ENCODE results near the gene TPCN2. TPM values are rescaled to one million over a fixed set of nuclear protein-coding genes. Genes with fewer than 3 reads are reported as not detected.

TPCN2 gene
- total RNA-seq (2021; ENCODE audit: unreplicated experiment) (15.2 TPM), Bru-seq, nascent RNA (percentile 57 among the genes with signal in this experiment), BruChase-seq, experiment 1, labeled RNA remaining after a 6-hour chase (percentile 62 among the genes with signal in this experiment), BruChase-seq, experiment 2, labeled RNA remaining after a 2-hour chase (percentile 66 among the genes with signal in this experiment)
- polyA plus RNA-seq (2012): 7.1 and 7.8 TPM in 2 replicates
- long read RNA-seq, partial matches to known transcripts: 8 of 39 reads
- long read RNA-seq, other reads (novel, unspliced or antisense): 29 of 39 reads

DNA sequence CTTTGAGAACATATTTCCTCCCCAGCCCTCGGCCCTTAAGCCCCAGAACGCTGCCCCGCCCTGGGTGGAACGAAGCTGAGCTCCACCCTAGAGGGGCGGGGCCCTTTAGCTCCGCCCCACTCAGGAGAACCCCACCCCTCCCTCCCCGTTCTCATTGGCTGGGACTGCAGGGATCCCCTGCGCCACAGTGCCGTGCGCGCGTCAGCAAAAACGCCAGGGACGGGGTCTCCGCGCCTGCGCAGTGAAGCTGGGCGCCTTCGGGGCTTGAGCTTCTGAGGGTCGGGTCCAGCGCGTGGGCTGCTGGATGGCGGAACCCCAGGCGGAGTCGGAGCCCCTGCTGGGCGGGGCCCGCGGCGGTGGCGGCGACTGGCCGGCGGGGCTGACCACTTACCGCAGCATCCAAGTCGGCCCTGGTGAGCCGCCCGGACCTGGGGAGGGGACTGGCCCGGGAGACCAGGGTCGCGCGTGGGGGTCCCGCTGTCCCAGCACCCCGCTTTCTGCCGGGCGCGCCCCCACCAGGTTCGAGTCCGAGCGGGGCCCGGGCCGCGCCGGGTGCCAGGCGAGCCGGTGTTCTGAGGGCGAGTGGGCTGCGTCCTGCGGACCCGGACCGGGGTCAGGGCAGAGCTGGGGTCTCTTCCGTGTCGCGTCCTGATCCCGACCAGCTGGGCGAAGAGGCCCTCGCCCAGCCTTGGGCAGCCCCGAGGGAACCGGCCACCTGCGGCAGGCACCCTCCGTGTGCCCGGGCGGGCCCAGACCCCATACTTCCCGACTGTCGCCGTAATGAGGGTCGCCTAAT is at the start of gene TPCN2:
Gene TPCN2 (plus strand): TSS at position 239 of the 796 bp plus-strand sequence. CDS start 66 bp downstream, at position 305.
- no peaks in the 10 kb centered on the region for H3K9me2 ChIP-seq (ENCODE audit: insufficient read depth)
- peaks cover 40% of the 10 kb centered on the region for H3K79me2 ChIP-seq (ENCODE audit: insufficient read depth, low read length)
- H3K4me1 ChIP-seq (ENCODE audit: control insufficient read depth in 1 of 2, insufficient read depth in 2 of 2, low read length in 2 of 2): peaks cover 10 to 28% of the 10 kb centered on the region in 2 experiments; a peak in 3 of 4 replicates
- H3K27me3 ChIP-seq (ENCODE audit: insufficient read depth, low read length): no peaks in the 10 kb centered on the region
- ChIA-PET RAD21 (ENCODE audit: low non-redundant PET in 1 of 2, low total read pairs in 2 of 2, uncharacterized antibody in 2 of 2, unreplicated experiment in 2 of 2) (no interaction called here), CTCF (interaction anchor here (0.6 kb wide), 1 partner anchor 244 kb away, joined by 3 read pairs; no protein-coding TSS in a partner anchor), POLR2A (interaction anchor here (1.3 kb wide), 1 partner anchor 145 kb away, joined by 3 read pairs; the partner anchor contains the start of genes IGHMBP2 and MRPL21)
- intact Hi-C loops (cut with micrococcal nuclease): loop anchor here (10.0 kb wide), 1 partner anchor 94 kb away; no protein-coding TSS in a partner anchor
- no peaks in the 10 kb centered on the region for H4K20me1 ChIP-seq (ENCODE audit: insufficient read depth)
- H3K9ac ChIP-seq (ENCODE audit: low read length): peak within 1 kb of the TSS; percentile 98
- BruUV-seq (replicated peaks): no TSS peak
- H2AFZ ChIP-seq (ENCODE audit: low read depth, low read length, poor library complexity, severe bottlenecking): peak within 1 kb of the TSS; percentile 91
- DNase-seq (ENCODE audit: low read depth, low spot score): peak; percentile 91
- peak within 1 kb of the TSS; percentile 95 for H3K4me2 ChIP-seq (ENCODE audit: low read length)
- peak within 1 kb of the TSS; percentile 91 for H3K27ac ChIP-seq (ENCODE audit: low read depth, low read length)
- peak within 1 kb of the TSS; percentile 73 to 97 for H3K4me3 ChIP-seq (replicated peaks in 1 of 2; ENCODE audit: low read depth in 1 of 2, low read length in 2 of 2)
- peak; percentile 87 for ATAC-seq
- H3K9me3 ChIP-seq (ENCODE audit: control insufficient read depth in 1 of 2, insufficient read depth in 1 of 2, low read depth in 1 of 2, low read length in 2 of 2): no peaks in the 10 kb centered on the region
- no peaks in the 10 kb centered on the region for H3K36me3 ChIP-seq (ENCODE audit: control insufficient read depth in 1 of 2, insufficient read depth in 2 of 2, low read length in 2 of 2)
- TF ChIP-seq YY1 (IDR thresholded peaks at IDR 0.05; ENCODE audit: extremely low read depth, insufficient replicate concordance, low read depth, low read length) (no peak), RAD21 (IDR thresholded peaks at IDR 0.05; ENCODE audit: low read depth) (no peak), POLR2A (IDR thresholded peaks at IDR 0.05; ENCODE audit: borderline replicate concordance, extremely low read depth, insufficient read depth, insufficient read length) (peak; percentile 80), SP1 (IDR thresholded peaks at IDR 0.05; ENCODE audit: low read depth) (peak; percentile 49; the same call in 1 of the 2 replicates), EZH2 (IDR thresholded peaks at IDR 0.05) (no peak), EZH2phosphoT487 (IDR thresholded peaks at IDR 0.05; ENCODE audit: borderline replicate concordance) (no peak), ZFX (IDR thresholded peaks at IDR 0.05) (peak; percentile 47; the same call in 1 of the 2 replicates), TCF7L2 (IDR thresholded peaks at IDR 0.05; ENCODE audit: borderline replicate concordance, extremely low read depth, insufficient read depth, insufficient read length) (no peak), CEBPB (IDR thresholded peaks at IDR 0.05; ENCODE audit: low read depth) (no peak), CBX3 (IDR thresholded peaks at IDR 0.05; ENCODE audit: low read depth) (no peak), POLR2AphosphoS5 (IDR thresholded peaks at IDR 0.05; ENCODE audit: low read depth, low read length) (peak; percentile 92), JUND (IDR thresholded peaks at IDR 0.05) (no peak), ZNF274 (IDR thresholded peaks at IDR 0.05; ENCODE audit: low read depth, low read length) (no peak)
- TF ChIP-seq, protein P1, sequence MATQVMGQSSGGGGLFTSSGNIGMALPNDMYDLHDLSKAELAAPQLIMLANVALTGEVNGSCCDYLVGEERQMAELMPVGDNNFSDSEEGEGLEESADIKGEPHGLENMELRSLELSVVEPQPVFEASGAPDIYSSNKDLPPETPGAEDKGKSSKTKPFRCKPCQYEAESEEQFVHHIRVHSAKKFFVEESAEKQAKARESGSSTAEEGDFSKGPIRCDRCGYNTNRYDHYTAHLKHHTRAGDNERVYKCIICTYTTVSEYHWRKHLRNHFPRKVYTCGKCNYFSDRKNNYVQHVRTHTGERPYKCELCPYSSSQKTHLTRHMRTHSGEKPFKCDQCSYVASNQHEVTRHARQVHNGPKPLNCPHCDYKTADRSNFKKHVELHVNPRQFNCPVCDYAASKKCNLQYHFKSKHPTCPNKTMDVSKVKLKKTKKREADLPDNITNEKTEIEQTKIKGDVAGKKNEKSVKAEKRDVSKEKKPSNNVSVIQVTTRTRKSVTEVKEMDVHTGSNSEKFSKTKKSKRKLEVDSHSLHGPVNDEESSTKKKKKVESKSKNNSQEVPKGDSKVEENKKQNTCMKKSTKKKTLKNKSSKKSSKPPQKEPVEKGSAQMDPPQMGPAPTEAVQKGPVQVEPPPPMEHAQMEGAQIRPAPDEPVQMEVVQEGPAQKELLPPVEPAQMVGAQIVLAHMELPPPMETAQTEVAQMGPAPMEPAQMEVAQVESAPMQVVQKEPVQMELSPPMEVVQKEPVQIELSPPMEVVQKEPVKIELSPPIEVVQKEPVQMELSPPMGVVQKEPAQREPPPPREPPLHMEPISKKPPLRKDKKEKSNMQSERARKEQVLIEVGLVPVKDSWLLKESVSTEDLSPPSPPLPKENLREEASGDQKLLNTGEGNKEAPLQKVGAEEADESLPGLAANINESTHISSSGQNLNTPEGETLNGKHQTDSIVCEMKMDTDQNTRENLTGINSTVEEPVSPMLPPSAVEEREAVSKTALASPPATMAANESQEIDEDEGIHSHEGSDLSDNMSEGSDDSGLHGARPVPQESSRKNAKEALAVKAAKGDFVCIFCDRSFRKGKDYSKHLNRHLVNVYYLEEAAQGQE (IDR thresholded peaks at IDR 0.05; ENCODE audit: low read depth): no peak
- TF ChIP-seq, protein P2, sequence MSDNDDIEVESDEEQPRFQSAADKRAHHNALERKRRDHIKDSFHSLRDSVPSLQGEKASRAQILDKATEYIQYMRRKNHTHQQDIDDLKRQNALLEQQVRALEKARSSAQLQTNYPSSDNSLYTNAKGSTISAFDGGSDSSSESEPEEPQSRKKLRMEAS (IDR thresholded peaks at IDR 0.05): no peak
- TF ChIP-seq, protein P3, sequence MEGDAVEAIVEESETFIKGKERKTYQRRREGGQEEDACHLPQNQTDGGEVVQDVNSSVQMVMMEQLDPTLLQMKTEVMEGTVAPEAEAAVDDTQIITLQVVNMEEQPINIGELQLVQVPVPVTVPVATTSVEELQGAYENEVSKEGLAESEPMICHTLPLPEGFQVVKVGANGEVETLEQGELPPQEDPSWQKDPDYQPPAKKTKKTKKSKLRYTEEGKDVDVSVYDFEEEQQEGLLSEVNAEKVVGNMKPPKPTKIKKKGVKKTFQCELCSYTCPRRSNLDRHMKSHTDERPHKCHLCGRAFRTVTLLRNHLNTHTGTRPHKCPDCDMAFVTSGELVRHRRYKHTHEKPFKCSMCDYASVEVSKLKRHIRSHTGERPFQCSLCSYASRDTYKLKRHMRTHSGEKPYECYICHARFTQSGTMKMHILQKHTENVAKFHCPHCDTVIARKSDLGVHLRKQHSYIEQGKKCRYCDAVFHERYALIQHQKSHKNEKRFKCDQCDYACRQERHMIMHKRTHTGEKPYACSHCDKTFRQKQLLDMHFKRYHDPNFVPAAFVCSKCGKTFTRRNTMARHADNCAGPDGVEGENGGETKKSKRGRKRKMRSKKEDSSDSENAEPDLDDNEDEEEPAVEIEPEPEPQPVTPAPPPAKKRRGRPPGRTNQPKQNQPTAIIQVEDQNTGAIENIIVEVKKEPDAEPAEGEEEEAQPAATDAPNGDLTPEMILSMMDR (IDR thresholded peaks at IDR 0.05 in 2 of 3, conservative IDR thresholded peaks at IDR 0.05 in 1 of 3; ENCODE audit: borderline replicate concordance in 1 of 3, insufficient read depth in 1 of 3, low read depth in 2 of 3, low read length in 2 of 3): no peak
- TF ChIP-seq, protein P4, sequence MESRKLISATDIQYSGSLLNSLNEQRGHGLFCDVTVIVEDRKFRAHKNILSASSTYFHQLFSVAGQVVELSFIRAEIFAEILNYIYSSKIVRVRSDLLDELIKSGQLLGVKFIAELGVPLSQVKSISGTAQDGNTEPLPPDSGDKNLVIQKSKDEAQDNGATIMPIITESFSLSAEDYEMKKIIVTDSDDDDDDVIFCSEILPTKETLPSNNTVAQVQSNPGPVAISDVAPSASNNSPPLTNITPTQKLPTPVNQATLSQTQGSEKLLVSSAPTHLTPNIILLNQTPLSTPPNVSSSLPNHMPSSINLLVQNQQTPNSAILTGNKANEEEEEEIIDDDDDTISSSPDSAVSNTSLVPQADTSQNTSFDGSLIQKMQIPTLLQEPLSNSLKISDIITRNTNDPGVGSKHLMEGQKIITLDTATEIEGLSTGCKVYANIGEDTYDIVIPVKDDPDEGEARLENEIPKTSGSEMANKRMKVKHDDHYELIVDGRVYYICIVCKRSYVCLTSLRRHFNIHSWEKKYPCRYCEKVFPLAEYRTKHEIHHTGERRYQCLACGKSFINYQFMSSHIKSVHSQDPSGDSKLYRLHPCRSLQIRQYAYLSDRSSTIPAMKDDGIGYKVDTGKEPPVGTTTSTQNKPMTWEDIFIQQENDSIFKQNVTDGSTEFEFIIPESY (IDR thresholded peaks at IDR 0.05; ENCODE audit: extremely low read depth, insufficient replicate concordance, low read length): no peak
